ENCODE data around the gene SPNS3.

DNA sequence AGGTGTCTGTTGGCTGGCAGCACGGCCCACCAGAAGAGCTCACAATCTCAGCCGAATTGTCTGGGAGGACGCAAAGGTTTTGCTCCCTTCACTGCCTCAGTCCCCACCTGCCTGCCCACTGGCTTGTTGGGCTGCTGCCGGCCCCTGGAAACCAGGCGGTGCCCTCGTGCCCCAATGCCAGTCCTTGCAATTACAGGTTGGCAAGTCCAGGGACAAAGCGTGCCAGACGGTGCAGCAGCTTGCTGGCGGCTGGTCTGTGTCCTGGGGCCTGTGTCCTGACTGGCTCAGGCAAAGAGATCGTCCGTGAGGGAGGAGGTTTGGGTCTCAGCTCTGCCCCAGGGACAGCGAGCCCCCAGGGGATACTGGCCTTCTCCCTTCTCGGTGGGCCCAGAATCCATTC, 40.4 kb downstream of the SPNS3 start:
- TF ChIP-seq, protein P1, sequence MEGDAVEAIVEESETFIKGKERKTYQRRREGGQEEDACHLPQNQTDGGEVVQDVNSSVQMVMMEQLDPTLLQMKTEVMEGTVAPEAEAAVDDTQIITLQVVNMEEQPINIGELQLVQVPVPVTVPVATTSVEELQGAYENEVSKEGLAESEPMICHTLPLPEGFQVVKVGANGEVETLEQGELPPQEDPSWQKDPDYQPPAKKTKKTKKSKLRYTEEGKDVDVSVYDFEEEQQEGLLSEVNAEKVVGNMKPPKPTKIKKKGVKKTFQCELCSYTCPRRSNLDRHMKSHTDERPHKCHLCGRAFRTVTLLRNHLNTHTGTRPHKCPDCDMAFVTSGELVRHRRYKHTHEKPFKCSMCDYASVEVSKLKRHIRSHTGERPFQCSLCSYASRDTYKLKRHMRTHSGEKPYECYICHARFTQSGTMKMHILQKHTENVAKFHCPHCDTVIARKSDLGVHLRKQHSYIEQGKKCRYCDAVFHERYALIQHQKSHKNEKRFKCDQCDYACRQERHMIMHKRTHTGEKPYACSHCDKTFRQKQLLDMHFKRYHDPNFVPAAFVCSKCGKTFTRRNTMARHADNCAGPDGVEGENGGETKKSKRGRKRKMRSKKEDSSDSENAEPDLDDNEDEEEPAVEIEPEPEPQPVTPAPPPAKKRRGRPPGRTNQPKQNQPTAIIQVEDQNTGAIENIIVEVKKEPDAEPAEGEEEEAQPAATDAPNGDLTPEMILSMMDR (conservative IDR thresholded peaks at IDR 0.05): no peak
- no peak for TF ChIP-seq EZH2 (IDR thresholded peaks at IDR 0.05; ENCODE audit: low read depth)
